Gastroesophageal sphincter (tissue), 3 donors: Measurements from ENCODE around the gene TRMT44.

Experiments used
- EP300 ChIP-seq: sonication (generic); formaldehyde crosslinking; IDR thresholded peaks from one replicate; pipeline ENCODE4 v1.6.1; 2017; ENCODE audit warnings: antibody characterized with exemption, mild to moderate bottlenecking
- POLR2A ChIP-seq, 2 donors: fragments of 450-650 bp; IDR thresholded peaks; one replicate each; pipeline ENCODE4 v1.6.1; 2017; ENCODE audit warnings: antibody characterized with exemption in 2 of 2, mild to moderate bottlenecking in 2 of 2, moderate library complexity in 1 of 2
- POLR2AphosphoS5 ChIP-seq: sonication (generic); formaldehyde crosslinking; IDR thresholded peaks from one replicate; pipeline ENCODE4 v1.6.1; 2017; ENCODE audit warnings: antibody characterized with exemption
- TF ChIP-seq, protein P1 (sequence below), 4 experiments: fragments of 200-600 bp in 2 of 4; fragments of 450-650 bp in 2 of 4; sonication (generic) in 1 of 4; IDR thresholded peaks; one replicate each; pipeline ENCODE4 v1.5.1; 2017 to 2019; ENCODE audit warnings: antibody characterized with exemption in 4 of 4, mild to moderate bottlenecking in 2 of 4, moderate library complexity in 2 of 4

DNA sequence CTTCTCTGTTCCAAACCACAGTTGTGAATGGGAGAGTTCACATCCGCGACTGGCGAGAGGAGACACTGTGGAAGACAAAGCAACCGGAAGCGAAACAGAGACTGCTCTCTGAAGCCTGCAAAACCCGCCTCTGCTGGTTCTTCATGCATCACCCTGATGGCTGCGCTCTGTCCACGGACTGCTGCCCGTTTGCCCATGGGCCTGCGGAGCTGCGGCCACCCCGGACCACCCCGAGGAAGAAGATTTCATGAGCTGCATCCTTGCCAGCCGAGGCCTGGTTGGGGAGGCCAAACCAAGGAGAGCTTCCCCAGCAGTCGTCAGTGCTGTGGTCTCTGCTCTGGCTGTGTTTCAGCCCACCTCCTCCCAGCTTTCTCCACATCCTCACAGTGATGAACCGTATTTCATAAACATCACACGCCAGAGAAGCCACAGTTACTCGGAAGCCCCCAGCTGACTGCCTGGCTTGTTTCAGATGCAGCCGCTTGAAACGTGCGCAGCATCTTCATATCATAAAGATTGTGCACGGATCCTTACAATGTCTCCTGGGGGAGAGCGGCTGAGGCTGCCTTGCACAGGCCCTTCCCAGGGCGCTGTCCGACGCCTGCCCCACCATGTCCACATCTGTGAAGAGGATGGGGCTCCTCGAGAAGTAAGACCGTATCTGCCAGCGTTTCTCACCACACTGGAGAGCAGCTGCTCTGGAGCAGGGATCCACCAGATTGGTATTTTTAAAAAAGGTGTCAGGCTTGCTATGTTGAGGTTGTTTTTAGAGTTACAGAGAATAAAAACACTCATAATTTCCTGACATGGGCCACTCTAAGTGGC is 35.4 kb downstream of the TRMT44 start:
- TF ChIP-seq, protein P1, sequence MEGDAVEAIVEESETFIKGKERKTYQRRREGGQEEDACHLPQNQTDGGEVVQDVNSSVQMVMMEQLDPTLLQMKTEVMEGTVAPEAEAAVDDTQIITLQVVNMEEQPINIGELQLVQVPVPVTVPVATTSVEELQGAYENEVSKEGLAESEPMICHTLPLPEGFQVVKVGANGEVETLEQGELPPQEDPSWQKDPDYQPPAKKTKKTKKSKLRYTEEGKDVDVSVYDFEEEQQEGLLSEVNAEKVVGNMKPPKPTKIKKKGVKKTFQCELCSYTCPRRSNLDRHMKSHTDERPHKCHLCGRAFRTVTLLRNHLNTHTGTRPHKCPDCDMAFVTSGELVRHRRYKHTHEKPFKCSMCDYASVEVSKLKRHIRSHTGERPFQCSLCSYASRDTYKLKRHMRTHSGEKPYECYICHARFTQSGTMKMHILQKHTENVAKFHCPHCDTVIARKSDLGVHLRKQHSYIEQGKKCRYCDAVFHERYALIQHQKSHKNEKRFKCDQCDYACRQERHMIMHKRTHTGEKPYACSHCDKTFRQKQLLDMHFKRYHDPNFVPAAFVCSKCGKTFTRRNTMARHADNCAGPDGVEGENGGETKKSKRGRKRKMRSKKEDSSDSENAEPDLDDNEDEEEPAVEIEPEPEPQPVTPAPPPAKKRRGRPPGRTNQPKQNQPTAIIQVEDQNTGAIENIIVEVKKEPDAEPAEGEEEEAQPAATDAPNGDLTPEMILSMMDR (IDR thresholded peaks at IDR 0.05), result no peak
- TF ChIP-seq POLR2AphosphoS5, result no peak
- no peak for TF ChIP-seq POLR2A (IDR thresholded peaks at IDR 0.05)
- no peak for TF ChIP-seq EP300
